DMS 273 (cell line): Measurements from ENCODE around the gene FILIP1L.

Source experiments
- DNase-seq: peaks from one replicate; lab custom pipeline; 2025; ENCODE audit not compliant: unreplicated experiment; lab: John Stamatoyannopoulos, UW

FILIP1L gene

GRCh38 chr3:100019719-100020118 lies 94.6 kb downstream of the FILIP1L start:
- no peak for DNase-seq

- DNase-seq = no peak
Observed at GRCh38 chr3:100018806-100019205, 95.5 kb downstream of the FILIP1L start.

- DNase-seq = no peak
Observed at GRCh38 chr3:100010087-100010417, 104.2 kb downstream of the FILIP1L start.

GRCh38 chr3:100009276-100010086 lies 104.8 kb downstream of the FILIP1L start:
- no peak for DNase-seq

GRCh38 chr3:100008081-100008698 lies 106.1 kb downstream of the FILIP1L start:
- DNase-seq = peak; percentile 48

GRCh38 chr3:100007313-100007712 lies 107.0 kb downstream of the FILIP1L start:
- DNase-seq = no peak

- no peak for DNase-seq
Observed at GRCh38 chr3:100006570-100007271, 107.6 kb downstream of the FILIP1L start.

GRCh38 chr3:100005665-100006393 lies 108.5 kb downstream of the FILIP1L start:
- no peak for DNase-seq

- DNase-seq = no peak
Observed at GRCh38 chr3:100004931-100005330, 109.4 kb downstream of the FILIP1L start.

GRCh38 chr3:100003609-100004503 lies 110.4 kb downstream of the FILIP1L start:
- DNase-seq = no peak

GRCh38 chr3:100002599-100003350 lies 111.5 kb downstream of the FILIP1L start:
- DNase-seq = no peak

GRCh38 chr3:100001526-100002270 lies 112.6 kb downstream of the FILIP1L start:
- DNase-seq = no peak

GRCh38 chr3:100001083-100001482 lies 113.2 kb downstream of the FILIP1L start:
- DNase-seq = no peak

- no peak for DNase-seq
Observed at GRCh38 chr3:99999536-99999935, 114.8 kb downstream of the FILIP1L start.

- DNase-seq = no peak
Observed at GRCh38 chr3:99997293-99997692, 117.0 kb downstream of the FILIP1L start.

- no peak for DNase-seq
Observed at GRCh38 chr3:99990179-99990578, 124.1 kb downstream of the FILIP1L start.

GRCh38 chr3:99984668-99985067 lies 129.6 kb downstream of the FILIP1L start:
- DNase-seq = no peak

GRCh38 chr3:99984139-99984538 lies 130.2 kb downstream of the FILIP1L start:
- no peak for DNase-seq

GRCh38 chr3:99982650-99983049 lies 131.7 kb downstream of the FILIP1L start:
- DNase-seq = no peak
